Measurements from ENCODE around the gene KIAA1328.
"Not testable (repeated sequence)": the region's sequence is repeated elsewhere in the genome, so short reads cannot be mapped to it uniquely, and the experiment has no call there.

The KIAA1328 gene

DNA sequence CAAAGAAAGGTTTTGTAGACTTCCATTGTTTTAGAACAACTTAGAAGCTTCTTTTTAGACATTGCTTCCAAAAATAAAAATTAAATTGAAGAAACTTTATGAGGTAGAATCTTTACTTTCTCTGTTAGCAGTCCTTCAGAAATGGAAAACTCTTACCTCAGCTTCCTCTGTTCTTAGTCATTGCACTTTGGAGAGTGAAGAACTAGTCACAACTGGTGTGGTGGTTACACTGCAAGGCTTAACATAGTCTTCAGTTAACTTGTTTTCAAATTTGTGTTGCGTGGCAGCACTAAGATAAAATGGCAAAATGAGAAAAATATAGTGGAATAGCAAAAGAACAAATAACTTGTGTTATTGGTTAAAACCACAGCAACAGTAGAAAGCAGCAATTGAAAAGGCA lies 332.6 kb downstream of the KIAA1328 start:
- DNase-seq, result no peak

DNA sequence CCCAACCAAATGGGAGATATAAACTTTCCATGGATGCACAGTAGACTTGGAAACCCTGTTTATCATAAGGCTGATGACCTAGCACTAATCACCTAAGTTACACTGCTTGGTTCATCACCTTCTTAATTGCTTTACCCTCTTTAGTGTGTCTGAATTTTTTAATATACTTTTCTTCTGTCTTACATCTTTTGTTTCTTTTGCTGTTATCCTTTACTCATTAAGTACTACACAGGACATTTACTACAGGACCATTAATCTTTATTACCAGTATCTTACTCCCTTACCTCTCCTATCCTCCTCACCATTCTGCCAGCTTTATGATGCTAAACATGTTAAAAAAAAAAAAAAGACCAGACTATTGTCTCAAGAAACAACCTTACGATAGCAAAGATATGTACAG lies 333.6 kb downstream of the KIAA1328 start:
- no peak for DNase-seq

DNA sequence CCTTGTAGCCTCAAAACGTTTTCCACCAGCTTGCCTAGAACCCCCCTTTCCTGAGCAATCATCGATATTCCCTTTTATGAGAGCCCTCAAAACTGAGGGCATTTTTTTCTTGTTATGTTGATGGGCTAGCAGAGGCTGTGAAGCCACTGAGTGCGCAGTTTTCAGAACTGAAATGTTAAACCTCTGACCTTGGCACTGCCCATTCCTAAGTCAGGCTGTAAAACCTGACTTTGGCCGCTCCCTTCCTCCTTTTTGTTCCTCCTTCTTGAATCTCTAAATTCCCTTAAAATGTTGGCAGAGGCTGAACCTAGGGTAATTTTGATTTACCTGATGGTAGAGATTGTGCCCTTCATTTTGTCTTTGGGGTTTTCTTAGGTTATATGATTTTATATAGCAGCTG lies 334.2 kb downstream of the KIAA1328 start:
- no peak for DNase-seq

DNA sequence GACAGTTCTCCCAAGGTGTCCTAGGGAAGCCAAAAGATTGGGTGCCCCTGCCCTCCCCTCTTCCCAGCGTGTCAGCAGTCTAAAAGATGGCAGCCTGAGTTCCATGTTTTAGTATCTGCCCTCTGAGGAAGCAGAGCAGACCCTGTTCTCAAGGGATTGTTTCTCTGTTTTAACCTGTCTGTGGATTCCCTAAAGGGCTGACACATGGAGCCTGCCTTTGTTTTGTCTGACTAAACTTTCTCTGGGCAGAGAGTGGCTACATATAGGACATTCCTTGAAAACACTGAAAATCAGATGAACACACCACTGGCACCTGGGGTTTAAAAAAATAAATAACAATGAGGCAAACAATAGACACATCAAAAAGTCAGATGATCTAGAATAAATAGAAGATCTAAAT lies 337.6 kb downstream of the KIAA1328 start:
- no peak for DNase-seq

DNA sequence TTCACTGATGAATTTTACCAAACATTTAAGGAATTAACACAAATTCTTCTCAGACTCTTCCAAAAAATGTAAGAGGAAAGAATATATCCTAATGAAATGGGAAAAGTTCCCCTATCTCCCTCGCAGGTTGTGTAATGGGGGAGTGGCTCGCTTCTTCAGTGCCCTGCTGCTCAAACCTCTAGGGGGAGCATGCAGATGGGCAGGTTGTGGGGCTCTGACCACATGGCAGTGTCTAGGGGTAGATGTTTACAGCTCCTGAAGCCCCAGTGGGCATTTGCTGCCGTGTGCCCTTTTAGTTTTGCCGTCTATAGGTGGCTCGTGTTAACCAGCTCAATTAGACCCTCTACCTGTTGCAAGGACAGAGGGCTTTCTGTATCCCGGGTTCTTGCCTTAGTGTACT lies 338.0 kb downstream of the KIAA1328 start:
- not testable (repeated sequence) for DNase-seq

DNA sequence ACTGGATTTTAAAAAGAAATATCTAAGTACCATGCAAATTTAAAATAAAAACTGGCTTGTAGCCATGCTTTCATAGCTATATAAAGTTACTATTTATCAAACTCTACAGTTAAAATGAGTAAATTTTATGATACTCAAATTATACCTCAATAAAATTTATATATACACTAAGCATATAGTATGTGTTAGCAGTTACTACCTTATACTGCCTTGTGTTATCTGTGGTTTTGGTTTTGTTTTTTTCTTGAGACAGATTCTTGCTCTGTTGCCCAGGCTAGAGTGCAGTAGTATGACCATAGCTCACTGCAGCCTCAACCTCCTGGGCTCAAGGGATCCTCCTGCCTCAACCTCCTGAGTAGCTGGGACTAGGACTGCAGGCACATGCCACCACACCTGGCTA lies 342.1 kb downstream of the KIAA1328 start:
- no peak for DNase-seq

DNA sequence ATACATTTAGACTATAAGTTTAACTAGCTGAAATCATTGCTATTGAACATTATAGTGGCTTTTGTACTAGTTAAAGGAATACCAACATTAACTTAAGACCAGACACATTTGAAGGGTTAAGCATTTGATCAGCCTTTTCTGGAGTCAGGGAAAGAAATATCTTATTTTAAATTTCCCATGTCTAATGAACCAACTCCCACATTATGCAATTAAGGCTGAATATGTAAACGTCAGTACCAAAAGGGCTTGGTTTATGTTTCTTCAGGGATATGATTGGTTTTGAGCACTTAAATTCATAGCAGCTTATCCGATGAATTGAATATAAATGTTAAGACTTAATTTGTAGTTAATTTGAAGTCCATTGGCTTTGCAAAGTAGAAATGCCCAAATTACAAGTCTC lies 344.5 kb downstream of the KIAA1328 start:
- DNase-seq, result no peak

DNA sequence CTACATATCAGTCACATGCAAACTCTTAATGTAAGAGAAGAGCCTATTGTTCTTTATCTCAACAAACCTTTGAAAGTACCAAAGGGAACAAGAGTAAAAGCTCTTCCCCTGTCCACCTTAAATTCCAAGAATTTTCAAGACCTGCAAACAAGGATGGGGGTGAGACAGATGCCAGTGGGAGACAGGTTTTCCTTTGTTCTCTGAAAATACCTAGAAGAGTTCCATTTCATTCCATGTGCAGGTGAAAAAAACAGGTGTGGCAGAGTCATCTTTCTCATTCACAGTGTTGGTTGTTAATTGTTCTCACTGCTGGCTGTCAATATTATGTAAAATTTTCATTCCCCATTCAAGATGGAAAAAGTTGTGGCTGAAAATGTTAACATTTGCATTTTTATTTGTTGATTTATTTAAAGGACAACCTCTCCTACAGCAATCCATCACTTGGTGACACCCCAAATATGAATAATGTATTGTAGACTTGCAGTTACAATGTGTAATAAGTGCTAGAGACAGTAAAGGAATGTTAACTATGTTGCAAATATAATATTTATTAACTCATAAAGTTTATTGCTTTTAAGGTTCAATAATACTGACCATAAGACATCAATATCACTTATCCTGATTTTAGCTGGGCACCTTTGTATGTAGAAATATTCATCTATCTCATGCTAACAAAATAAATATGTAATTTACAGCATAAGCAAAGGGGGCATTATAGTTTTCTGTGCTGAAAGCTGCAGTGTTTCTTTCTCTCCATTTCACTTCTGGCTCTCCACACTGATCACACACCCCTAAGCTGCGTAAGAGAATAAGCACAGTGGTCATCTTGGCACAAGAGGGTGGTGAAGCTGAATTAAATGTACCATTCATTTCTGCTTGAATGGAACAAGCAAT lies 347.0 kb downstream of the KIAA1328 start:
- DNase-seq, result no peak

DNA sequence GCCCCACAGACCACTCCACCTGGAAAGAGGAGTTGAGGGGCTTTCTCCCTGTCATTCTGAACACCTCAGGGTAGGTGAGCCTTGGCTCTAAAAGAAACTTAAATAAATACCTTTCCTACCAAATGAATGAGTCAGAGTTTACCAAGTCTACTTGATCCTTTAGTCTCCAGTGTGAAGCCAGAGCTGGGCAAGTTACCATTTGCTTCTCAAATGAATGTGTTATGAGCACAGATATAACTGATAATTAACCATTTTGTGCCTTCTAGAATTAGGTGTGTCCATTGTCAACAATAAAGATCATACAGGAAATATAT lies 347.7 kb downstream of the KIAA1328 start:
- DNase-seq, result no peak

DNA sequence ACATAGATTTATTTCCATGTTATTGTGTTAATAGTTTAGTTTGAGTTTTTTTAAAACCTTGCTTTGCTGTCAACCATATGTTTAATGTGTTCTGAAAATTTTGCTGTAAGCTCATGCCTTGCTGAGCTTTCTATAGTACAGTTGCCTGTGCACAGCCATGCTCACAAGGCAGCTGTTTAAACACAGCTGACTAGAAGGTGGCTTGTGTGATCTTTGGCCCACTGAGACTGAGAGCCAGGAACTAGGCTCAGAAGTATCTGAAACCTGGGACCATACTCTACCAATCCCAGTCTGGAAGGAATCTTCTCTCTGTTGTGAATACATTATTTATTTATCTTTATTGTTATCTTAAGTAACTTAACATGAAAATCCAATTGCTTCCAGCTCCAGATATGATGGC lies 350.5 kb downstream of the KIAA1328 start:
- no peak for DNase-seq

DNA sequence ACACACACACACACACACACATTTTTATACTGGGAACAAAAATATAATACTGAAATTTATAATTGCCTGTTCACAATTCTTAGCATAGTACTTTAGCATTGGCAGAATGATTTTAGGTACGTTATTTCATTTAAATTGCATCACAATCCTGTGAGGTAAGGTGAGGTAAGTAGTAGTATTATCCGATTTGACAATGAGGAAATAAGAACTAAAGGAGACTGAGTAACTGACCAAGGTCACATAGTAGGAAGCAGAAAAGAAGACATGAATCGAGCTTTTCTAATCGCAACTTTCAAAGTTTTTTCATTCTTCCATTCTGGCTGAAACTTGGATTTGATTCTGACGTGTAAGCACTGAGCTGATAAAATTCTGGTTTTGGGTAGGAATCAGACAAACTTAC lies 351.2 kb downstream of the KIAA1328 start:
- DNase-seq, result no peak

DNA sequence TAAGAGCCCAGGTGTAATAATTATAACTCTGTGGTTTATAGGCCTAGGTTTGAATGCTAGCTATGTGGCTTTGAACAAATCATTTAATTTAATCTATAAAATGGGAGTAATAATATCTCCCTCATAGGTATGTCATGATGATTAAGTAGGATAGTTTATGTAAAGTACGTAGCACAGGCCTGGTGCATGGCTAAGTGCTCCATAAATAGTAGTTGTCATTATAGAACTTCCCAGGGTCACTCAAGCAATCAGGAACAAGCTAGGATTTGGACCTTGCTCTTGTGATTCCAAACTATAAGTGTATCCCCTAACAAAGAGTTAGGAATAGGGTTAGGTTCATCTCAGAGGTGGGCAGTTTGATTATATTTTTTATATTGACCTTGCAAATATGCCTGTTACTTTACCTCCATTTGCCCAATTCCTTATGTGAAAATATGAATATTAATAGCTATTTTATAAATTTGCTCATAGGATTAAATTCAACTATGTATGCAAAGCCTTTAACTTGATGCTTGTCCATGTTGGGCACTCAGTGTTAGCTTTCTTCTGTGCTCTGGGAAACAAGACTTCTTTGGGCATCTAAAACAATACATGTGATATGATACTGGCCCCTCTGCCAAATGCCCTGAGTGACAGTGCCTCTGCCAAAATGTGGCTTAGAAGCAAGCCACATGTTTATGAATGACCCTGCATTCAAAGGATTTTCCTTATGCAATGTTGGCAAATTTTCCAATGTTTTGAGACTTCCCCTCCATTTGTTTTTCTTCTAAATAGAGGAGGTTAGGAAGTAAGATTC lies 353.6 kb downstream of the KIAA1328 start:
- DNase-seq, result no peak

DNA sequence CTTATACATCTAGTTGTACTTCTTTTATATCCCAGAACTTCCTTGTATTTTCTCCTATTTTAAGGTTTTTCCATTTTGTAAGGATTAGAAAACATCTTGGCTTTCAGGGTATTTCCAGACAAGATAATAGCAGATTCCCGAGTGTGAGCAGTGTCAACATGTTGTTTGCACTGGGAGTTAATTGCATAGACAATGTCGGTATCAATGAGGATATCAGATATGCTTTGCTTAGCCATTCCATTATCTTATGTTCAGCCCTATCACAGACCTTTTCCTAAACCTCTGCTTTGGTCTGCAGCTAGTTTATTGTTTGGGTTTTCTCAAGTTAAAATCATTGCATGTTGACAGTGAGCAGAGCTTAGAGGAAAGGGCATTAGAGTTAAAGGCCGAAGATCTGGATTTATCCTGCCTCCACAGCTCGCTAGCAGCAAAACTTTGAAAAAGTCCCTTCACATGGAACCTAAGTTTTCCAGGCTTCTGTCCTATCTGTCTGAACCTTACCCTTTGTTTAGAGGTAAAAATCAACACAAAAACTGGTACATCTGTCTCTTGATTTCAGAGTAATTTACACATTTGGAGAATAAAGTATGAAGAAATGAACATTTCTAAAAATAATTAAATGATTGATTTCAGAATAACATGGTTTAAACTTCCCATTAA lies 355.4 kb downstream of the KIAA1328 start:
- DNase-seq, result no peak

DNA sequence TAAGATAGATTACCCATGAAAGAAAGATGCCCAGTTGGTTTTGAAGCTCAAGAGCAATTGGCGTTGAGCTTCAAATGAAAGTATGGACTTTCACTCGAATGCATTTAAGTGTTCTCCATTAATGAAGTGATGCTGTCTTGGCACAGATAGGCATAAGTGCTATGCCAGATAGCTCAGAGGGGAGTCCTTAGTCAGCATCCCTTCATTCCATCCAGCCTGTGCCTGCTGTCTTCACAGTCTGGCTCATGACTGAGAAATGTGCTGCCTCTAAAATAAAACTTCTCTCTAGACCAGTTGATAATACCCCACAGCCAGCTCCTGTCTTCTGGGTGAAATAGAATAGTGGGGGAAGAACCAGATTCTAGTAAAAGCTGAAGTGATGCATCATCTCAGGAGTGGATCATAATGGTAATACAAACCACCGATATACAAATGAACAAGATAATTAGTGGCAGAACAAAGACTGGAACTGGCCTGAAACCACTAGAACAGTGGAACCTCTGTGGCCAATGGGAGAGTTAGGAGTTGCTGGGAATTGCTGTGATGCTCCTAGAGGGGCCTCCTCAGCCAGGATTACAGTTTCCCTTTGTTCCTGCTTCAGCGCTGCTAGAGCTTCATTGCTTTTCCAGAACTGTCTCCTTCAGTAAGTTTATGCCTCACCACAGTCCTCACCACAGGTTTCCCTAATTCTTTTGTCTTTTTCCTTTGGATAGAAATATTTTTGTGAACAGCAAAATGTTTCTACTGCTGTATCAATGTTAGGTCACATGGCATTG lies 359.3 kb downstream of the KIAA1328 start:
- DNase-seq, result no peak

DNA sequence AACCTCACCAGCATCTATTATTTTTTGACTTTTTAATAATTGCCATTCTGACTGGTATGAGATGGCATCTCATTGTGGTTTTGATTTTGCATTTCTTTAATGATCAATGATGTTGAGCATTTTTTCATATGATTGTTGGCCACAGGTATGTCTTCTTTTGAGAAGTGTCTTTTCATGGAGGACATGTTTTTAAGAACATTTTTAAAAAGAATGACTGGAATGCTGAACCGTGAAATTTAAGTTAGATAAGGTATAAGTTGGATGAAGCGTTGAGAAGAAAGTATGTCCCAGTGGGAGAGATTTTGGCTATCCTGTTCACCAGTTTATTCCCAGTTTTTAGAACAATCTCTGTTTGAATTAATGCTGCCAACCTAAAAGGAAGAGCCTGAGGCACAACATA lies 370.8 kb downstream of the KIAA1328 start:
- no peak for DNase-seq

DNA sequence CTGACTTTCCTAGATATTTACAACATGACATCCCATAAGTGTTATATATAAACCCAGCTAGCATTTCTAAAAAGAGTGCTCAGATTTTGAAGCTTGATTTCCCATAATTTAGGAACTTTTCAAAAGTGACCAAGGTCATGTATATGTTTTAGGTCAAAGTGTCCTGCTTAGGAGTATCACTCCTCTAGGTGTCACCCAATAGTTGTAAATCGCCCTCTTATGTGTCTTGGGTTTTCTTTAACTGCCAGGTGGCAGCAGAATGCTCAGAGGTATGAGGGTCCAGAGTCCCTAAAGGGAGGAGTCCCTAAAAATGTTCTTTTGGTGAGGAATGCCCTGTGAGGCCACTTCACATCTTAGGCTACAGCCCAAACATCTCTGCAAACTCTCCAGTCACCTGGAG lies 378.4 kb downstream of the KIAA1328 start:
- DNase-seq, result no peak

DNA sequence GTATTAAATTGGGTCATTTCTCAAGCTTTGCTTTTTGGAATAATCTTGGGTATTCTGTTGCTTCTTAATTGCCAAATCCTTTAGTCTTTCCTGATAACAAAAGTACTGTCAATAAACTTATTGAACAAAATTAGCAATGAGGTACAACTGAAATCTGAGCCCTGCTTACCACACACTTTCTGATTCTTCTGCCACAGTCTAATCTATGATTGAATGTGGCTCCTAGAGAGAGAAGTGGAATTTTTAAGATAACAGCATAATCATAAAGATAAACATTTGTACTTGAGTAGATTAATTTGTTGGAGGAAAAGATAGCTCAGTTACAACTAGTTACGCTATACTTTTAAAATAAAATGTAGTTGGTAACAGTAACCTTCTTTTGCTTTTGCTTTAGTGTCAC lies 381.9 kb downstream of the KIAA1328 start:
- DNase-seq, result no peak

DNA sequence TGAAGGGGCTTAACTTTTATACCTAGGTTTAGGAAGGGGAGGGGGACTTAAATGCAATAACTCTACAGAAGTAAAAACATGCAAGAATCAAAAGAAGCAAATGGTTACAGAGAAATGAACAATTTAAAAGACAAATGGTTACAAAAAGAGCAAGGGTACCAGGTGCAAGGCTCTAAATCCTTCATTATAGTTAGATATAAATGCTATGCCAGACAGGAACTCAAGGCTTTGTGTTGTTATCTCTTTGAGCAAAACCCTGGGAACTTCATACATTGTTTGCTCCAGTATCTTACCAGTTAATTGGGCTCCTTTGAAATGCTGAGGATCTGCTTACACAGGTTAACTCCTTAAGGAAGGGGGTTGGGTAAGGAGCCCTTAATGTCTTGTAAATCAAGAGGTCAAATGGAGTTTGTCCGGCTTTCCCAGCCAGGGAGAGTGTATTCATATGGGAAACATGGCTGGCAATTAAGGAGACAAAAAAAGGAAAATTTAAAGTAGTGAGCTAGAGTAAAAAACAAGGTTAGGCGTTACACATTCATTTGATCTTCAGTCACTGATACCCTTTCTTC lies 389.2 kb downstream of the KIAA1328 start:
- no peak for DNase-seq

DNA sequence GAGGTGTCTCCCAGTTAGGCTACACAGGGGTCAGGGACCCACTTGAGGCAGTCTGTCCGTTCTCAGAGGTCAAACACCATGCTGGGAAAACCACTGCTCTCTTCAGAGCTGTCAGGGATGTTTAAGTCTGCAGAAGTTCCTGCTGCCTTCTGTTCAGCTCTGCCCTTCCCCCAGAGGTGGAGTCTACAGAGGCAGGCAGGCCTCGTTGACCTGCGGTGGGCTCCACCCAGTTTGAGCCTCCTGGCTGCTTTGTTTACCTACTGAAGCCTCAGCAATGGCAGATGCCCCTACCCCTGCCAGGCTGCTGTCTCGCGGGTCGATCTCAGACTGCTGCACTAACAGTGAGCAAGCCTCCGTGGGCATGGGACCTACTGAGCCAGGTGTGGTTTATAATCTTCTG lies 390.3 kb downstream of the KIAA1328 start:
- no peak for DNase-seq

DNA sequence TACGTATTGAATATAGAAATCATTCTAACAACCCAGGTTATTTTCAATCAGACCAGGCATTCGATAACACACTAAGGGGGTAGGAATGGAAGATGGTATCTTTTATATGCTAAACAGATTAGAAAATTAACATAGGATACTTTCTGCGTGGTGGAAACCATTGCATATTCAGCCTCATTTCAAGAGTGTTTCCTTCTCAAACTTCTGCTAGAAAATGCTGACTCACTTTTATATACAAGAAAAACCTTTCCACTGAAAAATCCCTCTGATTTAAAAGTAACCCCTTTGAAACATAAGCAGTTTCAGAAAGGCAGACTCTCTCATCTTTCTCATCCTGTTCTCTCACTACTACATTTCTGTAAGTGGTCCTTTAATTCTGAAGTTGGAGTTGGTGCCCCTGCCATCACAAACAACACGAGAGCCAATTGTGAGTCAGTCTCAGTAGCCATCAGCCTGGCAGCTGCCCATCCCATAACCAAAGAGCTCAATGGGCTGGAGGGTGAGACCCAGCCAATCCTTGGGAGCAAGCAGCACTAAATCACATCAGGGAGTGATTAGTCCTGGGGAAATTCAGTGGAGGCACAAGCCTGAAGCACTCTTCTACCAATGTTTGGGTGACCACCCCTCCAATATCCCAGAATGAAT lies 393.5 kb downstream of the KIAA1328 start:
- no peak for DNase-seq

DNA sequence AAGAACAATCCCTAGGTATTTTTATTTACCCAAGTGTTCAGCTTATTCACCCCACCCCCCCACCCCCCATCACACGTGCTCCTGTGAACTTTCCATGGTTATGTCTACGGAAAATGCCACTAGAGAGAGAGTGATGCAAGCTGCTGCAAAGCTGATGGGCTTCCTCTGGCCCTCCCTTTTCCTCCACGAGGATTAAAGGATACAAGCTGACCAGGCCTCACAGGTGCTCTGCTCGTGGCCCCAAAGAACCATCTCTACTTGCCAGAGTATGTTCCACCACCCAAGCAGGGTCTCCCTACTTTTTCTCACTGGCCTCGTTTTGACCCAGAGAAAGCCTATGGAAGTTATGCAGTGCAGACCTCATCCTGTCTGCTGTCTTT lies 394.1 kb downstream of the KIAA1328 start:
- DNase-seq, result no peak

DNA sequence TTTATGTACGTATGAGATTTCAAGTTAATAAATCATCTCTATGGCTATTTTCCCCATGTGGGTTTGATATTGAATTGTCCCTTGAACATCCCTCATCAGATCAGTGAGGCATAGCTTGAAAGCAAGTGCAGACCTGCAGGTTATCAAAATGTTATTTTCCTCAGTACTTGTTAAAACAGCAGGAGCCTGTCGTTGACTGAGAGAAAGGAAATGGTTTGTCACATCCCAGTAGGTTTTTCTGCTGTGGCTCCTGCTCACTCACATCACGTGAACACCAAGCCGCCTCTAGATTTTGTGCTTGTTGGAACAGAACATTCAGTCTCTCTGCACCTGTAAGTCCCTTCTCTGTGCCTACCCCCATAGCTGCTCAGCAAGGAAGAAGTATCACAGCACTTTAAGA lies 396.4 kb downstream of the KIAA1328 start:
- DNase-seq, result no peak
